GM19395 (cell line): Measurements from ENCODE around the gene TREX2.
A peak's percentile ranks its signal among the peaks of the same experiment; 100 is the strongest.

ENCODE experiments used
- ATAC-seq: cut with Tn5 transposase; IDR thresholded peaks from one replicate; pipeline ENCODE4 v1.9.1; 2021; ENCODE audit warnings: mild to moderate bottlenecking, moderate library complexity; ENCODE audit not compliant: unreplicated experiment

TREX2 gene

GRCh38 chrX:153476666-153477363 is 31.0 kb upstream of the TREX2 start:
- ATAC-seq: no peak

- no peak for ATAC-seq
Observed at GRCh38 chrX:153475751-153476281, 30.0 kb upstream of the TREX2 start.

- ATAC-seq: no peak
Observed at GRCh38 chrX:153475271-153475670, 29.4 kb upstream of the TREX2 start.

GRCh38 chrX:153474718-153475117 is 28.9 kb upstream of the TREX2 start:
- ATAC-seq: no peak

GRCh38 chrX:153474266-153474665 is 28.4 kb upstream of the TREX2 start:
- ATAC-seq: no peak

- ATAC-seq: no peak
Observed at GRCh38 chrX:153473126-153473525, 27.3 kb upstream of the TREX2 start.

GRCh38 chrX:153471663-153472280 is 25.9 kb upstream of the TREX2 start:
- ATAC-seq: no peak

- peak; percentile 84 for ATAC-seq
Observed at GRCh38 chrX:153470411-153471363, 24.8 kb upstream of the TREX2 start, which contains the start of gene HAUS7. HAUS7 (minus strand) TSS chrX:153470576; CDS start chrX:153470557, 19 bp downstream.

GRCh38 chrX:153469811-153470410 is 24.1 kb upstream of the TREX2 start:
- peak; percentile 43 for ATAC-seq

- ATAC-seq: no peak
Observed at GRCh38 chrX:153468008-153468580, 22.2 kb upstream of the TREX2 start.

GRCh38 chrX:153465691-153466380 is 20.0 kb upstream of the TREX2 start:
- no peak for ATAC-seq

GRCh38 chrX:153464116-153464515 is 18.3 kb upstream of the TREX2 start:
- ATAC-seq: no peak

GRCh38 chrX:153463556-153463955 is 17.7 kb upstream of the TREX2 start:
- ATAC-seq: no peak

GRCh38 chrX:153463031-153463430 is 17.2 kb upstream of the TREX2 start:
- ATAC-seq: no peak

- ATAC-seq: no peak
Observed at GRCh38 chrX:153462291-153462690, 16.4 kb upstream of the TREX2 start.

GRCh38 chrX:153460826-153461225 is 15.0 kb upstream of the TREX2 start:
- ATAC-seq: no peak

GRCh38 chrX:153459986-153460385 is 14.1 kb upstream of the TREX2 start:
- no peak for ATAC-seq

GRCh38 chrX:153458476-153458875 is 12.6 kb upstream of the TREX2 start:
- no peak for ATAC-seq

GRCh38 chrX:153457827-153458466 is 12.1 kb upstream of the TREX2 start:
- ATAC-seq: no peak
